H9 (cell line): ENCODE results near the gene ERICH2. TPM values are rescaled to one million over a fixed set of nuclear protein-coding genes. Genes with fewer than 3 reads are reported as not detected.

Experiments
- DNase-seq: peaks from one replicate; pipeline ENCODE4 v3.0.0-alpha.2; 2017
- H2AFZ ChIP-seq: one replicate; pipeline ENCODE4 v1.6.1; 2013; ENCODE audit warnings: mild to moderate bottlenecking, low read length, control low read depth, moderate library complexity
- H2AK5ac ChIP-seq: 2 replicates; pipeline ENCODE4 v1.6.1; 2013; ENCODE audit warnings: low read length, control low read depth, mixed read lengths; ENCODE audit not compliant: insufficient read length
- H2BK120ac ChIP-seq: one replicate; pipeline ENCODE4 v1.6.1; 2013; ENCODE audit warnings: low read depth, mild to moderate bottlenecking, low read length, control low read depth, inconsistent platforms; ENCODE audit not compliant: poor library complexity, severe bottlenecking
- H2BK12ac ChIP-seq: 2 replicates; pipeline ENCODE4 v1.6.1; 2013; ENCODE audit warnings: low read length, control low read depth, mixed read lengths, low read depth; ENCODE audit not compliant: insufficient read length
- H2BK15ac ChIP-seq: 2 replicates; pipeline ENCODE4 v1.6.1; 2013; ENCODE audit warnings: low read depth, low read length, control low read depth
- H2BK20ac ChIP-seq: one replicate; pipeline ENCODE4 v1.6.1; 2013; ENCODE audit warnings: low read depth, mild to moderate bottlenecking, low read length, control low read depth, inconsistent platforms; ENCODE audit not compliant: poor library complexity, severe bottlenecking
- H2BK5ac ChIP-seq: 2 replicates; pipeline ENCODE4 v1.6.1; 2013; ENCODE audit warnings: low read length, control low read depth, mixed read lengths; ENCODE audit not compliant: insufficient read length
- H3K14ac ChIP-seq: 2 replicates; pipeline ENCODE4 v1.6.1; 2013; ENCODE audit warnings: low read length, control low read depth; ENCODE audit not compliant: insufficient read depth
- H3K18ac ChIP-seq: 2 replicates; pipeline ENCODE4 v1.6.1; 2013; ENCODE audit warnings: low read depth, mild to moderate bottlenecking, mixed read lengths, low read length, control low read depth; ENCODE audit not compliant: insufficient read length
- H3K23ac ChIP-seq: 2 replicates; pipeline ENCODE4 v1.6.1; 2013; ENCODE audit warnings: low read length, control low read depth, mixed read lengths, low read depth; ENCODE audit not compliant: insufficient read length
- H3K23me2 ChIP-seq: 2 replicates; pipeline ENCODE4 v1.6.1; 2013; ENCODE audit warnings: low read depth, mild to moderate bottlenecking, mixed read lengths, low read length, control low read depth; ENCODE audit not compliant: insufficient read length, poor library complexity, severe bottlenecking
- H3K27ac ChIP-seq: 2 replicates; pipeline ENCODE4 v1.5.1; 2013; ENCODE audit warnings: low read length, control low read depth, mixed read lengths, low read depth; ENCODE audit not compliant: insufficient read length
- H3K27me3 ChIP-seq: 2 replicates; pipeline ENCODE4 v1.6.1; 2013; ENCODE audit warnings: low read length, control low read depth, inconsistent platforms; ENCODE audit not compliant: insufficient read depth
- H3K4ac ChIP-seq: 2 replicates; pipeline ENCODE4 v1.6.1; 2013; ENCODE audit warnings: low read depth, mild to moderate bottlenecking, control low read depth, inconsistent platforms, low read length, moderate library complexity
- H3K4me1 ChIP-seq: 2 replicates; pipeline ENCODE4 v1.6.1; 2013; ENCODE audit warnings: low read length, control low read depth, inconsistent platforms; ENCODE audit not compliant: insufficient read depth
- H3K4me2 ChIP-seq: 2 replicates; pipeline ENCODE4 v1.6.1; 2013; ENCODE audit warnings: low read length, control low read depth, mixed read lengths; ENCODE audit not compliant: insufficient read length, insufficient read depth
- H3K56ac ChIP-seq: 2 replicates; pipeline ENCODE4 v1.6.1; 2013; ENCODE audit warnings: low read depth, mild to moderate bottlenecking, mixed read lengths, low read length, control low read depth; ENCODE audit not compliant: insufficient read length
- H3K79me1 ChIP-seq: 2 replicates; pipeline ENCODE4 v1.6.1; 2013; ENCODE audit warnings: low read depth, mild to moderate bottlenecking, moderate library complexity, low read length, control low read depth, inconsistent platforms; ENCODE audit not compliant: insufficient read depth, poor library complexity, severe bottlenecking
- H3K79me2 ChIP-seq: 2 replicates; pipeline ENCODE4 v1.6.1; 2013; ENCODE audit warnings: low read length, control low read depth, inconsistent platforms; ENCODE audit not compliant: insufficient read depth
- H3K9ac ChIP-seq: 2 replicates; pipeline ENCODE4 v1.6.1; 2013; ENCODE audit warnings: low read length, control low read depth, mixed read lengths; ENCODE audit not compliant: insufficient read length; ENCODE audit errors: extremely low read depth
- H3K9me3 ChIP-seq: one replicate; pipeline ENCODE4 v1.6.1; 2013; ENCODE audit warnings: low read depth, low read length, inconsistent platforms; ENCODE audit not compliant: control insufficient read depth
- H3T11ph ChIP-seq: one replicate; pipeline ENCODE4 v1.6.1; 2013; ENCODE audit warnings: mild to moderate bottlenecking, low read length, control low read depth, inconsistent platforms
- H4K20me1 ChIP-seq: one replicate; pipeline ENCODE4 v1.6.1; 2013; ENCODE audit not compliant: control insufficient read depth, insufficient read length, insufficient read depth
- H4K5ac ChIP-seq: 2 replicates; pipeline ENCODE4 v1.6.1; 2013; ENCODE audit warnings: low read depth, mild to moderate bottlenecking, mixed read lengths, low read length, control low read depth; ENCODE audit not compliant: insufficient read length
- H4K8ac ChIP-seq: replicated peaks from 2 replicates; pipeline ENCODE4 v1.6.1; 2013; ENCODE audit warnings: low read length, control low read depth, mixed read lengths, low read depth; ENCODE audit not compliant: insufficient read length
- H4K91ac ChIP-seq: 2 replicates; pipeline ENCODE4 v1.6.1; 2013; ENCODE audit warnings: low read depth, mild to moderate bottlenecking, moderate library complexity, mixed read lengths, low read length, control low read depth; ENCODE audit not compliant: insufficient read length
- H3K27ac Mint-ChIP-seq, 3 experiments: 2 replicates in 2 of 3; 3 replicates in 1 of 3; pipeline ENCODE4 v1.8.0; 2020 to 2021; ENCODE audit warnings: mixed read lengths in 3 of 3, mild to moderate bottlenecking in 1 of 3, moderate library complexity in 1 of 3
- H3K27me3 Mint-ChIP-seq: 2 replicates; pipeline ENCODE4 v1.8.0; 2021; ENCODE audit warnings: low read depth, mild to moderate bottlenecking, moderate library complexity, mixed read lengths
- H3K36me3 Mint-ChIP-seq, 3 experiments: 2 replicates in 2 of 3; 3 replicates in 1 of 3; pipeline ENCODE4 v1.8.0; 2020 to 2021; ENCODE audit warnings: low read depth in 3 of 3, mixed read lengths in 3 of 3; ENCODE audit not compliant: insufficient read depth in 1 of 3
- H3K4me1 Mint-ChIP-seq, 2 experiments: 2 replicates each; pipeline ENCODE4 v1.8.0; 2020; ENCODE audit warnings: mixed read lengths in 2 of 2
- H3K4me3 Mint-ChIP-seq, 2 experiments: 2 replicates in 1 of 2; 3 replicates in 1 of 2; pipeline ENCODE4 v1.8.0; 2020 to 2021; ENCODE audit warnings: mild to moderate bottlenecking in 2 of 2, mixed read lengths in 2 of 2, moderate library complexity in 1 of 2
- H3K9me3 Mint-ChIP-seq, 2 experiments: 2 replicates in 1 of 2; 3 replicates in 1 of 2; pipeline ENCODE4 v1.8.0; 2020; ENCODE audit warnings: mild to moderate bottlenecking in 2 of 2, mixed read lengths in 2 of 2, moderate library complexity in 1 of 2
- CTCF ChIP-seq: fragments of 200-600 bp; sonication (generic); conservative IDR thresholded peaks from 3 replicates; pipeline ENCODE4 v1.8.0; 2021; ENCODE audit warnings: antibody characterized with exemption, mild to moderate bottlenecking
- total RNA-seq: library from RNA; stranded (reverse); gene quantifications from 2 replicates; pipeline ENCODE4 v1.2.1, GENCODE V29; 2021

Gene ERICH2
- total RNA-seq, 1 experiment from 2014 or later: 1.2 TPM

- Mint-ChIP-seq H3K27me3 (peaks cover 7% of the 10 kb centered on the region), H3K4me1 (peaks cover 14 to 15% of the 10 kb centered on the region in 2 experiments), H3K9me3 (no peaks in the 10 kb centered on the region), H3K4me3 (peak overlapping the region; percentile 31 to 92), H3K36me3 (no peaks in the 10 kb centered on the region; a peak in 1 of 7 replicates), H3K27ac (no peak overlapping the region)
- H4K8ac ChIP-seq: no peak overlapping the region
- no peak overlapping the region for H3K27ac ChIP-seq
- no peak overlapping the region for H4K91ac ChIP-seq
- H3K14ac ChIP-seq: no peak overlapping the region
- H3K79me2 ChIP-seq: no peaks in the 10 kb centered on the region
- no peak for DNase-seq
- no peak overlapping the region for H2AFZ ChIP-seq
- no peak overlapping the region for H2BK5ac ChIP-seq
- no peak overlapping the region for H3K9ac ChIP-seq
- TF ChIP-seq CTCF: no peak
- H3K56ac ChIP-seq: no peak overlapping the region
- no peak overlapping the region for H3K4ac ChIP-seq
- no peak overlapping the region for H2BK12ac ChIP-seq
- no peaks in the 10 kb centered on the region for H3K79me1 ChIP-seq
- no peak overlapping the region for H2AK5ac ChIP-seq
- H4K5ac ChIP-seq: no peak overlapping the region
- H2BK15ac ChIP-seq: no peak overlapping the region
- H3T11ph ChIP-seq: no peak overlapping the region
- no peak overlapping the region for H2BK120ac ChIP-seq
- no peak overlapping the region for H3K4me2 ChIP-seq
- H3K23ac ChIP-seq: no peak overlapping the region
- H4K20me1 ChIP-seq: no peaks in the 10 kb centered on the region
- H3K23me2 ChIP-seq: no peaks in the 10 kb centered on the region
- H3K18ac ChIP-seq: no peak overlapping the region
- no peaks in the 10 kb centered on the region for H3K4me1 ChIP-seq
- no peaks in the 10 kb centered on the region for H3K9me3 ChIP-seq
- H2BK20ac ChIP-seq: no peak overlapping the region
- no peaks in the 10 kb centered on the region for H3K27me3 ChIP-seq
Measured at GRCh38 chr2:170772295-170772694, 2.1 kb downstream of the ERICH2 start.
